Ramos (cell line): ENCODE measurements around the gene ZMAT1.
"Not testable (repeated sequence)": the region's sequence is repeated elsewhere in the genome, so short reads cannot be mapped to it uniquely, and the experiment has no call there.

Experiments
- in situ Hi-C: fragments of 300-500 bp; cut with MboI; formaldehyde crosslinking; loops from one replicate; pipeline ENCODE4 v1.14.3; 2022; ENCODE audit warnings: low sequenced_read_pairs; ENCODE audit not compliant: unreplicated experiment

Gene ZMAT1

DNA sequence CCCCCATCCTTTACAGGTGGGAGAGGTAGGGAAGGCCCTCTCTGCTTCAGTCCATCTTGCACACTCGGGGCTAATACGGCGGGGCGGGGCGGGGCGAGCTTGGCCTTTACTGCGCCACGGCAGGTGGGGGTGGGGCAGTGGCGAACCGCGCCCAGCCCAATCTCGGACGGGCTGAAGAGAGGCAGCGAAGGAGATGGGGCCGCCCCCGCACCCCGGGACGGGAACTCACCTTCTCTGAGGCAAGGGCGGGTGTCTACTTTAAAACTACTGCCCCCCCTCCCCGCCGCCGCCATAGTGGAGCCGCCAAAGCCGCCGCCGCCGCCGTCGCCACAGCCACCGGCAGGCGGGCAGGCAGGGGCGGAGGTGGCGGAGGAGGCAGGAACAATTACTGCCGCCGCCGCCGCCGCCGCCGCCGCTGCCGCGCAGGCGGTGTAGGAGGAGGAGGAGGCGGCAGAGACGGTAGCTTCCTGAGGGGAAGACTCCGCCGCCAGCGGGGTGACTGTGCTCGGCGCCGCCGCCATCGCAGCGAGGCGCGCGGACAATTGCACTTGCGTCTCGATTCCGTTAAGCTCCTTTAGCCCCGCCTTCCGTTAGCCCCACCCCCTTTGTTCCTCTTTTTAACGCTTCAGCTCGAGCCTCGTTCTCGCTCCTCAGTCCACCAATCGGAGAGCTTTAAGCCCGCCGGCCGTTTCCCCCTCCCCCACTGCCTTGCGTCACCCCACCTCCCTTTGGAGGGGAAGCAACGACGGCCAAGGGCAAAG, at the start of gene ZMAT1:
TSS of gene ZMAT1 (minus strand) at position 540 of the 761 bp plus-strand sequence. CDS start at position 521, 19 bp downstream.
- in situ Hi-C loops: no loop called here

DNA sequence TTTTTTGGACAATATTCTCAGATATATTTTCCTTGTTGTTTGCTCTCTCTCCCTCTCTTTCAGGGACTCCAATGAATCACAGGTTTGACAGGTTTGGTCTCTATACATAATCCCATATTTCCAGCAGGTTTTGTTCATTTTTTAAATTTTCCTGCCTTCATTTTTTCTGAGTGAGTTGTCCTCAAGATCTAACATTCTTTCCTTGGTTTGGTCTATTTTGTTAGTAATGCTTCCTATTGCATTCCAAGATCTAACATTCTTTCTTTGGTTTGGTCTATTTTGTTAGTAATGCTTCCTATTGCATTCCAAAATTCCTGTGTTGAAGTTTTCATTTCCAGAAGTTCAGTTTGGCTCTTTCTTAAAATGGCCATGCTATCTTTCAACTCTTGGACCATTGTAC, 45.3 kb upstream of the ZMAT1 start:
- in situ Hi-C loops: no loop called here

GRCh38 chrX:101973066-101973465, 41.2 kb upstream of the ZMAT1 start:
- in situ Hi-C loops: no loop called here

DNA sequence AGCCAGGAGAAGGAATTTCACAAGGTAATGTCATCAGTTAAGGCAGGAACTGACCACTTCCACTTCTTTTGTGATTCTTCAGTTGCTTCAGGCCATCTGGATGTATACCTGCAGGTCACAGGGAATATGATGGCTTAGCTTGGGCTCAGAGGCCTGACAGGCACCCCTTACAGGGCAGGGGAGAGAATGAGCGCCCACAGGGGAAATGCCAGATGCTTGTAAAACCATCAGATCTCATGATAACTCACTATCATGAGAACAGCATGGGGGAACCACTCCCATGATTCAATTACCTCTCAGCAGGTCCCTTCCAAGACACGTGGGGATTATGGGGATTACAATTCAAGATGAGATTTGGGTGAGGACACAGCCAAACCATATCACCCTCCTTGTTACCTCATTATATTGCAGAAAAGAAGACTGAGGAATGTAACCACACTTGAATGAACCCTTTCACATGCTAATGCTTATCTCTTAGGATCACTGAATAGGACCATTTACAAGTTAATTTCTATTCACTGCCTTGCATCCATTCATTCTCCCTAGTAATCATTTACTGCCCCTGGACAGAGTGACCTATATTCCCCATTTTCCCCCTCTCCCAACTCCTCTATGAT, 33.2 kb upstream of the ZMAT1 start:
- in situ Hi-C loops: not testable (repeated sequence)

GRCh38 chrX:101958139-101958538, 26.3 kb upstream of the ZMAT1 start:
- in situ Hi-C loops: no loop called here

- in situ Hi-C loops: no loop called here
Observed at GRCh38 chrX:101957174-101957573, 25.3 kb upstream of the ZMAT1 start.

GRCh38 chrX:101956556-101956955, 24.7 kb upstream of the ZMAT1 start:
- in situ Hi-C loops: no loop called here

DNA sequence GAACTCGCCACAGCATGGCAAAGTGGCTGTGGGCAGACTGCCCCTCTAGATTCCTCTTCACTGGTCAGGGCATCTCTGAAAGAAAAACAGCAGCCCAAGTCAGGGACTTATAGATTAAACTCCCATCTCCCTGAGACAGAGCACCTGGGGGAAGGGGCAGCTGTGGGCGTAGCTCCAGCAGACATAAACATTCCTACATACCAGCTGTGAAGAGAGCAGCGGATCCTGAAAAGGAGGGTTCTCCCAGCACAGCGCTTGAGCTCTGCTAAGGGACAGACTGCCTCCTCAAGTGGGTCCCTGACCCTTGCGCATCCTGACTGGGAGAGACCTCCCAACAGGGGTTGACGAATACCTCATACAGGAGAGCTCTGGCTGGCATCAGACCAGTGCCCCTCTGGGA, 18.8 kb upstream of the ZMAT1 start:
- in situ Hi-C loops: no loop called here

- in situ Hi-C loops: no loop called here
Observed at GRCh38 chrX:101932249-101932570, 383 bp upstream of the ZMAT1 start.

GRCh38 chrX:101931136-101931487, 715 bp downstream of the ZMAT1 start:
- in situ Hi-C loops: no loop called here

DNA sequence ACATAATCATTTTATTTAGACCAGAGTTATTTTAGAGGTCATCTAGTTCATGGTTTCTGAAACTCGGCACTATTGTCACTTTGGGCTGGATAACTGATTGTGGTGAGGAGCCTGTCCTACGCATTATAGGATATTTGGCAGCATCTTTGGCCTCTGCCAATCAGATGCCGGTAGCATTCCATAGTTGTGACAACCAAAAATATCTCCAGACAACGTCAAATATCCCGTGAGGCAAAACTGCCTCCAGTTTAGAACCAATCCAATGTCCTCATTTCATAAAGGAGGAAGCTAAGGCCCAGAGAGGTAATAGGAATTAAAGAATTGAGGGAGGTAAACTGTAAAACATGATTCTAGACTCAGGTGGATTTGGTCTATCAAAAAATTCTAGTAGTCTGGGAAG, 6.1 kb downstream of the ZMAT1 start:
- in situ Hi-C loops: no loop called here

DNA sequence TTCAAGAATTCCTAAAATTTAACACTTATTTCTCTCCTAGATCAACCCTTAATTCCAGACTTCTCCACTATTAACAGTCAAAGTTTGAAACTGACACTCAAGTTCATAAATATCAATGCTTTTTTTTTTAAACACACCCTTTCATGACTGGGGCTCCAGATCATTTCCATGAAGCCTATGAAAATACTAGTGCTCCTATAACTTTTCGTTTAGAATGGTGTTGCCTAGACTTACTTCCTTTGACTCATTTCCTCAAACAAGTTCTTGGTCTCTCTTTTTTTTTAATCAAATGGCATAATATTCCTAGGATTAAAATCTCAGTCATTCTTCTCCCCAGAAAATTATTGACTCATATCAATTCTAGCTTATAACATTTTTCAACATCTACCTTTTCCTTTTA, 13.1 kb downstream of the ZMAT1 start:
- in situ Hi-C loops: no loop called here

DNA sequence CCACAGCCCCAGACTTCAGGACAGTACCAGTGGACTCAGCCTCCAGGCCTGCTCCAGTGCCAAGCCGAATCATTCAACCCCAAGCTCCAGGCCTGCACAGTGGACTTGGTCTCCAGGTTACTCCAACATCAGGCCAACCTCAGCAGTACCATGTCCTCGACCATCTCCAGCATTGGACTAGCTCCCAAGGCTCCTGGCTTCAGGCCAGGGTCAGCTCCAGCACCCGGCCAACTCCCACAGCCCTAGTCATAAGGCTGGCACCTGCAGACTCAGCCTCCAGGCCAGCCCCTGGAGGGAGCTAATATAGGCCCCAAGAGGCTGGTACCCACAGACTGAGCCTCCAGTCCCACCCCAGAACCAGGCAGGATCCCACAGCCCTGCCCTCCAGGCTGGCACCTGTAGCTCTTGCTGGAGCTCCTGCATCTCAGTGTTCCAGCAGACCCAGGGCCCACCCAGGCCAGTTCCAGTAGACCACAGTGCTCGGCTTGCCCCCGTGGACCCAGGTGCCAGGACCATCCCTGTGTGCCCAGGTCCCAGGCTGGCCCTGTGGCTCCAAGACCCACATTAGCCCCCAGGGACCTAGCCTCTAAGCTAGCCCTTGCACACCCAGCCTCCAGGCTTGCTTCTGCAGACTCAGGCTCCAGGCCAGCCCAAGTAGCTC, 25.6 kb downstream of the ZMAT1 start:
- in situ Hi-C loops: no loop called here

DNA sequence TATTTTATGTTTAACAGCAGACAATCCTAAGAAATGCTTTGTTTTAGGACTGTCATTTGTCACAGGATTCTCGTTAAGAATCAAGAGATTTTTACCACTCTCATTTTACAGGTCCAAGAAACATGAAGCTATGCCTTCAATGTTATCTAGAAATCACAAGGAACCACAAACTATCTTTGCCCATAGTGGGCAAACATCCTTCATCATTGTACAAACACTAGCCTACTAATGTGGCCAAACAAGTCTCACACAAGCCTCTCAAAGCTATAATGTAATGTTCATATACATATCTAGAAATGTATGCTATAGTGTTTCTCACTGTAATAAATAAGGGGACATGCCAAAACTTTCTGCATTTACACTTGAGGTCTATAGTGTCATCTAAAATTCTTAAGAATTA, 26.8 kb downstream of the ZMAT1 start:
- in situ Hi-C loops: no loop called here
